HTERT RPE-1 (cell line): ENCODE measurements around the gene PAK1.

Experiments used
- in situ Hi-C: fragments of 300-500 bp; cut with MboI; formaldehyde crosslinking; loops from 4 replicates; pipeline ENCODE4 v1.14.3; 2020; ENCODE audit warnings: low sequenced_read_pairs

Gene PAK1

DNA sequence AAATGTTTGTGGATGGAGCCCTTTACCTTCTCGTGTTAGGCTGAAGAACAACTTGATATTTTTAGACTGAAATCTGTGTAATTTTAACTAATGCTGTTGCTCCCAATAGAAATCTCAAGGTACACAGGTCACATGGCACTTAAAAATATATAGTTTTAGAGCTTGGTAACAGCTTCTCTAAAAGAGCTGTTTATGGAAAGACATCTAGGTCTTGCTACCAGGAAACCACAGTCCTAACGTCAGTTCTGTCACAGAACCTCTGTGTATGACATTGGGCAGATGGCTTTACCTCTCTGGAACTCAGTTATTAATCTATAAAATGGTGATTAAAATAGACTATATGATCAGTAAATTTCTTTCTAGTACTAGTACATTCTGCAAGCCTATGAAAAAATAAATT, 35.4 kb downstream of the PAK1 start:
- in situ Hi-C loops, result no loop called here

GRCh38 chr11:77436969-77437368, 36.9 kb downstream of the PAK1 start:
- in situ Hi-C loops, result no loop called here

DNA sequence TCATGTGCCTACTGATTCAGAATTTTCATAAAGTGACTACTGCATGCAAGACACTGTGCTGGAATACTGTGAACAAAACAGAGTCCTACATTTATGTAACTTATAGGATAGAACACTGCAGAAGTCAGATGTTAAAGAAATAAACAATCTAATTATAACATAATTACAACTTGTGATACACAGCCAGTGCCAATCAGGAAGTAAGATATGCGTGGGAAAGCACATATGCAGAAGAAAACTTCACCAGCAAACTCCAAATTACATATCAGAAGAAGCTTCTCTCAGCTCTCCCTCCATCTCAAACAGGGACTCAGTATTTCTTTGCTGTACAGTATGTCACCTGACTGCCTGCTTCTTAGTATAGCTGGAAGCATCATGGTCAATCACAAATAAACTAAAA, 37.4 kb downstream of the PAK1 start:
- in situ Hi-C loops, result no loop called here

- in situ Hi-C loops, result no loop called here
These were observed 37.9 kb downstream of the PAK1 start for GRCh38 chr11:77435972-77436371.

DNA sequence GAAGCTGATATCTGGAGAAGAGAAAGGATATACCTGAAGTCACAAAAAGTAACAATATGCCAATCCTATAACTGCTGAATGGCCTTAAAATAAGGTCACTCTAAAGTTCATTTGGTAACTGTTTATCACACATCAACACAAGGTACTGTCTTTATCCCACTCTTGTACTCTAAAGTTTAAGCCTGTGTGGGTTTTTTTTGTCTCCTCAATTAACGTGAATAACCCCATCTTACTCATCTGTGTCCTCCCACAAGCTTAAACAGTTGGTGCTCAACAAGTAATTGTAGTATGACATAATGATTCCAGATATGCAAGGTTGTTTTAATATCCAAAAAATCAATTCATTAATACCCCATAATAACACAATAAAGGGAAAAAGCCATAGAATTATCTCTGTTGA, 42.1 kb downstream of the PAK1 start:
- in situ Hi-C loops, result no loop called here

DNA sequence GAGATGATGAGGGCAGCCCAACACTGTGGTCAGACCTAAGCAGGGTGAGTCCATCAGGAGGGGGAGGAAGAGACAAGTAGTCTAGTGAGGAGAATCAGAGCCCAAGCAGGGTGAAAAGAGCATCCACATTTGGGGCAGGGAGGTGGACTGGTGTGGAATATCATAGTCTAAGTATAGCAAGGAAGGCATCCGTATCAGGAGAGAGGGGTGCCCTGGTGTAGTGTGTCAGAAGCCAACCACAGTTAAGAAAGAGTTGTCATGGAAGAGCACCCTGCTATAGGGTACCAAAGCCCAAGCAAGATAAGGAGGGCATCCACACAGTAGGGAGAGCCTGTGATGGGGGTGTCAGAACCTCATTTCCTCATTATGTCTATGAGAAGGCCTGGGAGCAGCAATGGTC, 45.3 kb downstream of the PAK1 start:
- in situ Hi-C loops, result no loop called here

DNA sequence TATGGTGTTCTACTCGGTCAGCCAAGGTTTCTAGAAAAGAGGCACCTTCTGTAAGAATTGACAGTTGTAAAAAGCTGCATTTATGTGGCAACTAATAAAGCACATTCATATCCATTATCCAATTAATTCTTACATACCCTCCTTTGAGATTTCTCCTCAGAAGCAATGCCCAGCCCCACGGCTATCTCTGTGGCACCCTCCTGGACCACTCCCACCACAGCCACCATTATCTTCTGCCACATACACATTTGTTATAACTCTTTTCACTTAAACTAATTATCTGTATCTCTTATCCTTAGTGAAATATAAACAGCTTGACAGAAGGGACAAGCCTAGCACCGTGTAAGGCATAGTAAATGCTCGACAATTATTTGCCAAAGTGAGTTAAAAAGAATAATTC, 48.5 kb downstream of the PAK1 start:
- in situ Hi-C loops, result no loop called here

- in situ Hi-C loops, result no loop called here
These were observed 49.2 kb downstream of the PAK1 start for GRCh38 chr11:77424644-77425043.

DNA sequence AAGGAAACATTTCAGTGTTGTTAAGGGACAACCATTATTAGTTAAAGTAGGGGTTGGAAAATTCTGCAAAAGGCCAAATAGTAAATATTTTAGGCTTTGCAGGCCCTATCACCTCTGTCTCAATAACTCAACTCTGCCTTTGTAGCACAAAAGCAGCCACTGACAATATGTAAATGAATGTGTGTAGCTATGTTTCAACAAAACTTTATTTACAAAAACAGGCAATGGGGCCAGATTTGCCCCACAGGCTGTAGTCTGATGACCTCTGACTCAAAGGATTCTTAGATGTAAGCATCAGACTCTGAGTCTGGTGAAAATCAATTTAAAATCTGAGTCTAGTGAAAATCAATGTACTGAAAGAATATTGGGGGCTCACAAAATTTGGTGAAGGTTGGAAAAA, 50.3 kb downstream of the PAK1 start:
- in situ Hi-C loops, result no loop called here

GRCh38 chr11:77422687-77423086, 51.2 kb downstream of the PAK1 start:
- in situ Hi-C loops, result no loop called here

- in situ Hi-C loops, result no loop called here
These were observed 52.7 kb downstream of the PAK1 start for GRCh38 chr11:77421041-77421723.

DNA sequence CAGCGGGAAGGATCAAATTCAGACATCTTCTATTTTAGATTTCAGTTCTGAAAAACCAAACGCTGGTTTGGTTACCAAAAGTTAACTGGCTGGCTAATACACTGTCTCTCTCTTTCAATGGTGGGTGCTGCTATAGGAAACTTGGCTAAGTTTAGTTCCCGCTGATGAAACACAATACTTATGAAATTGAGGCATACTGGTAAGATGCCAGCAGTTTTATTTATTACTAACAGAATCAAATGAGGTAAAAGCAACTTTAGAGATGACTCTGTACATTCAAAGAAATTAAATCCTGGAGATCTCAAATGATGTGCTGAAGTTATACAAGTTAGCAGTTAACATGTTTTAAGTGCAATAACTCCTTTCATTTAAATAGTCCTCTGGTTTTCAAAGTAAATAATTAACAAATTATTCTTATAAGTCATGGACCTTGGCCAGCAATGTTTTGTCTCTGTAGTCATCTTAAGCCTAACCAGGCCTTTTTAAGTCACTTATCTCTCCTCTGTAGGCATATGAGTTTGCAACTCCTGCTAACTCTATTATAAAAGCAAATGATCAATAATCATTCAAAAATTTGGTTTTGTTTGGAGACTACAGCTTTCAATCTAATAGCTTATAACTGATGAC, 54.8 kb downstream of the PAK1 start:
- in situ Hi-C loops, result no loop called here

DNA sequence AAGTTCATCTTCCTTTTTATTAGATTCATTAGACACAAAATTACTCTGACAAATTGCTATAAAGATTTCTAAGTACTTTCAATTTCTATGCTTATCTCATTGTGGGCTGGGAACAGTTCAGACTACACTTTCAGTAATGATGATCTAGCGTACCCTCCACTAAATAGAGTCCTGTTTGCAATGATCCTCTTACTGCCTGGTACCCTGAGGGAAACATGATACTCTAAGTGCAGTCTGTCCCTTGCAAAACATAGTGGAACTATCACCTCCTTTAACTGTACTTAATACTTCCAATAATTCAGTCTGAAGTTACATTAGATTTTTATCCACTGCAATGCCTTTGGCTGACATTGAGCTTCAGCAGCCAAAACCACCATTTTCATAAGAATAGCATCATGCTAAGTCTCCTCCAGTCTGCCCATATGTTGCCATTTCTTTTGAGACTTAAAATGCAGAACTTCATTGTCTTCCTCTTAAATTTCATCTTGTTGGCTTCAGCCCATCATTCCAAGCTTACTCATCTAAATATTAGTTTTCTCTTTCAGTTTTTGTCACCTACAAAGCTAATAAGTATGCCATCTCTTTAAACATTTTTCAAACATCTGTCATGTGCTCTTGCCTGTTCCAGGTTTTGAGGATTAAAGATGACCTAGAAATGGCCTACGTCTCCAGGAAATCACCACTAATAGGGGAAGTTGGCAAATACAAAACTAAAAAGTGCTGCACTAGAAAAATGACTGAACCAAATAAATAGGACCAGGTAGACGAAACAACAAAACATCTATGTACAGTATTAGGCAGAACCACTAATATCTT, 55.5 kb downstream of the PAK1 start:
- in situ Hi-C loops, result no loop called here

- in situ Hi-C loops, result no loop called here
These were observed 57.5 kb downstream of the PAK1 start for GRCh38 chr11:77416357-77416756.

- in situ Hi-C loops, result no loop called here
These were observed 59.9 kb downstream of the PAK1 start for GRCh38 chr11:77413850-77414460.

DNA sequence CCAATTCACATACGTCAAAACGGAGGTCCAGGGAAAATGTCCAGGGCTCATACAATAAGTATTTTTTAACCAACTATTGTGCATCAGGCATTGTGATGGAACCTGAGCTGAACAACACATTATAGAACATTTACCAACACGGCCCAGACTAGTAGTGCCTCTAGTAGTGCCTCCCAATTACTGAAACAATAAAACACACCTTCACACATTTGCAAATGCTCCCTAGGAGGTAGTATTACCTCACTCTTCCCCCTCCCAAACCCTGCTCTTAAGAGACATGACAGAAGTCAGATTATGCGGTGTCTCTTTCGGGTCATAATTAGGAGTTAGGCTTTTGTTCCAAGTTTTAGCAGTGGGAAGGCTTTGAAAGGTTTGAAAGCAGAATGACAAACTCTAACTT, 61.1 kb downstream of the PAK1 start:
- in situ Hi-C loops, result no loop called here

DNA sequence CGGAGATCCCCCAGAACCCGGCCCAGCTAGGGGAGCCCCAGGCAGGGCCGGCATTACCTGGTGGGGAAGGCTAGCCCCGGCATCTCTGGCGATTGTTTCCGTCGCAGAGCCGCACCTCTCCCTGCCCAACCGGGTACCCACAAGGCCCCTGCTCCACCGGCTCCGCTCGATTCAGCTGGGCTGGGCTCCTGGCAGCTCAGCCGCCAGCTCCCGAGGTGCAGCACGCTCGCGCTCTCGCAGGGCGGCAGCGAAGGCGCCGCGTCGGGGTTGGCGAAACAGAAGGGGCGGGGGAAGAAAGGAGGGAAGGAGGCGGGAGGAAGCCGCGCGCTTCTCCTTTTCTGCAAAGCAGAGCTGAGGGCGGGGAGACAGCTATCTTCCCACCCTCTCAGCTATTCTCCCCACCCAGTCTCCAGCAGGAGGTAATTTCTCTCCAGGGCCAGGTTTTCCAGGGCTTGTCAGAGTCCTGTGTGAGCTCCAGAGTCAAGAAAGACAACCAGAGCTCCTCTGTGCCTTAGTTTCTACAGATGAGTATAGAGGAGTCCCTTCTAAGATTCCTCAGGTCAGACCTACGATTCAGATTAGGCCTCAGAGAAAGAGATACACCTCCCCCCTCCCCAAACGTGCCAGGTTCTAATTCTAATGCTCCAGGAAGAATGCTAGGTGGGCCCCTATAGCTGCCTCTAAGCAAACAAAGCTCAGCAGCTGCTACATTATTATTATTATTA, 62.0 kb downstream of the PAK1 start:
- in situ Hi-C loops, result no loop called here

DNA sequence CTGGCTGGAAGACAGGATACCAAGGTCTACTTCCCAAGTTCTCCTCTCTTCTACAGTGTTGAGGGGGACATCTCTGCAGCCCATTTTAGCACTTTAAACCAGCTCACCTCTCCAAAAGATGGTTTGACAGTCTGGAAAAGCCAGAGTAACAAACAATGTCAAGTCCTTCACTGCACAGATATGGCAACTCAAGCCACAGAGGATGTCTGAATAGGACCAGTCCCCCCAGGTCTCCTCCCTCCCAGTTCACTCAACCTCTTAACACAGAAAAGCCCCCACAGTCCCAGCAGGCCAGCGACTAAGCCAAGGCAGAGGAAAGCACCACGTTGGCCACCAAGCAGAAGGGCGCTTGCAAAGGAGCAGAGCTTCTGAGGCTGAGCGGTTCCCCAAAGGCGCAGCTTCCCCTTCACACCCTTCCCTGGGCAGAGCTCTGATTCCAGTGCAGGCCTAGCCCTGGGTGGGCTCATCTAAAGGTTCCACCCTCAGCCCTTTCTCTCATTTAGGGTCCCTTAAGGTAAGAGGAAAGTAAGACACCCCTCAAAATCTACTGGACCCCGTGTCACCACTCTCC, 62.7 kb downstream of the PAK1 start:
- in situ Hi-C loops, result no loop called here

- in situ Hi-C loops, result no loop called here
These were observed 63.6 kb downstream of the PAK1 start for GRCh38 chr11:77410076-77410827.

GRCh38 chr11:77409046-77409445, 64.8 kb downstream of the PAK1 start:
- in situ Hi-C loops, result no loop called here
